GM06990 (cell line): ENCODE data around the gene AGPAT4.

ENCODE experiments used
- DNase-seq: peaks from one replicate; pipeline ENCODE4 v3.0.0-alpha.2; 2011; ENCODE audit not compliant: insufficient read length; ENCODE audit errors: extremely low read depth
- H3K27me3 ChIP-seq: replicated peaks from 2 replicates; pipeline ENCODE4 v1.6.0; 2011; ENCODE audit warnings: low read length; ENCODE audit not compliant: control insufficient read depth, insufficient read depth
- H3K36me3 ChIP-seq: 2 replicates; pipeline ENCODE4 v1.5.1; 2011; ENCODE audit warnings: low read length; ENCODE audit not compliant: control insufficient read depth, insufficient read depth
- H3K4me3 ChIP-seq: replicated peaks from 2 replicates; pipeline ENCODE4 v1.5.1; 2011; ENCODE audit warnings: low read depth, mild to moderate bottlenecking, control low read depth, low read length
- TF ChIP-seq, protein P1 (sequence below): IDR thresholded peaks from 2 replicates; pipeline ENCODE4 v1.5.1; 2011; ENCODE audit warnings: low read length, control low read depth, mild to moderate bottlenecking, inconsistent platforms; ENCODE audit not compliant: insufficient read depth, poor library complexity, severe bottlenecking

The AGPAT4 gene

GRCh38 chr6:161111261-161111660, 162.6 kb downstream of the AGPAT4 start:
- no peaks in the 10 kb centered on the region for H3K27me3 ChIP-seq
- H3K36me3 ChIP-seq: peaks cover 26% of the 10 kb centered on the region
- H3K4me3 ChIP-seq: no peak overlapping the region
- TF ChIP-seq, protein P1, sequence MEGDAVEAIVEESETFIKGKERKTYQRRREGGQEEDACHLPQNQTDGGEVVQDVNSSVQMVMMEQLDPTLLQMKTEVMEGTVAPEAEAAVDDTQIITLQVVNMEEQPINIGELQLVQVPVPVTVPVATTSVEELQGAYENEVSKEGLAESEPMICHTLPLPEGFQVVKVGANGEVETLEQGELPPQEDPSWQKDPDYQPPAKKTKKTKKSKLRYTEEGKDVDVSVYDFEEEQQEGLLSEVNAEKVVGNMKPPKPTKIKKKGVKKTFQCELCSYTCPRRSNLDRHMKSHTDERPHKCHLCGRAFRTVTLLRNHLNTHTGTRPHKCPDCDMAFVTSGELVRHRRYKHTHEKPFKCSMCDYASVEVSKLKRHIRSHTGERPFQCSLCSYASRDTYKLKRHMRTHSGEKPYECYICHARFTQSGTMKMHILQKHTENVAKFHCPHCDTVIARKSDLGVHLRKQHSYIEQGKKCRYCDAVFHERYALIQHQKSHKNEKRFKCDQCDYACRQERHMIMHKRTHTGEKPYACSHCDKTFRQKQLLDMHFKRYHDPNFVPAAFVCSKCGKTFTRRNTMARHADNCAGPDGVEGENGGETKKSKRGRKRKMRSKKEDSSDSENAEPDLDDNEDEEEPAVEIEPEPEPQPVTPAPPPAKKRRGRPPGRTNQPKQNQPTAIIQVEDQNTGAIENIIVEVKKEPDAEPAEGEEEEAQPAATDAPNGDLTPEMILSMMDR: no peak
- no peak for DNase-seq

GRCh38 chr6:161110028-161110779, 163.7 kb downstream of the AGPAT4 start:
- peaks cover 25% of the 10 kb centered on the region for H3K36me3 ChIP-seq

DNA sequence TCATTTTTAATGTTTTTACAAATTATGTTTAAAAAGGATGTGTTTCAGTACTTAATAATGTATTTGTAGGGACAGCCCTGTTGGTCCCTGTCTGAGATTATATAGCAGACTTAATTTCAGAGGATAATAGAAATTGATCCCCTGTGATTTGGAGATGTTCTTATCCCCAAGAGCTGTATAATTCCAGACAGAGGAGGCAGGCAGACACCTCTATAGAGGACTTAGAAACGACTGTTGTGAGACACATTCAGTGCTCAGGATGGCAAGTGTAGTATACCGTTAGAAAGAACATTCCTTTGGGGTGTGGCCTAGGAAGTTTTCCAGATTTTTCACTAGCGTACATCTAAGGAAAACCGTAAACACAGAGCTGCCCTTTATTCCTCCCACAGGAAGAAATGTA, 164.5 kb downstream of the AGPAT4 start:
- Histone ChIP-seq H3K36me3 (peaks cover 25% of the 10 kb centered on the region), H3K27me3 (no peaks in the 10 kb centered on the region), H3K4me3 (no peak overlapping the region)
- DNase-seq: no peak
- TF ChIP-seq, protein P1: no peak

More at GRCh38 chr6:161110028-161110779, 163.7 kb downstream of the AGPAT4 start:
- H3K27me3 ChIP-seq: no peaks in the 10 kb centered on the region
- TF ChIP-seq, protein P1: no peak
- no peak for DNase-seq
- no peak overlapping the region for H3K4me3 ChIP-seq

- TF ChIP-seq, protein P1: no peak
- Histone ChIP-seq H3K27me3 (no peaks in the 10 kb centered on the region), H3K4me3 (no peak overlapping the region), H3K36me3 (peaks cover 25% of the 10 kb centered on the region)
- no peak for DNase-seq
These were observed 164.9 kb downstream of the AGPAT4 start for GRCh38 chr6:161108916-161109315.

DNA sequence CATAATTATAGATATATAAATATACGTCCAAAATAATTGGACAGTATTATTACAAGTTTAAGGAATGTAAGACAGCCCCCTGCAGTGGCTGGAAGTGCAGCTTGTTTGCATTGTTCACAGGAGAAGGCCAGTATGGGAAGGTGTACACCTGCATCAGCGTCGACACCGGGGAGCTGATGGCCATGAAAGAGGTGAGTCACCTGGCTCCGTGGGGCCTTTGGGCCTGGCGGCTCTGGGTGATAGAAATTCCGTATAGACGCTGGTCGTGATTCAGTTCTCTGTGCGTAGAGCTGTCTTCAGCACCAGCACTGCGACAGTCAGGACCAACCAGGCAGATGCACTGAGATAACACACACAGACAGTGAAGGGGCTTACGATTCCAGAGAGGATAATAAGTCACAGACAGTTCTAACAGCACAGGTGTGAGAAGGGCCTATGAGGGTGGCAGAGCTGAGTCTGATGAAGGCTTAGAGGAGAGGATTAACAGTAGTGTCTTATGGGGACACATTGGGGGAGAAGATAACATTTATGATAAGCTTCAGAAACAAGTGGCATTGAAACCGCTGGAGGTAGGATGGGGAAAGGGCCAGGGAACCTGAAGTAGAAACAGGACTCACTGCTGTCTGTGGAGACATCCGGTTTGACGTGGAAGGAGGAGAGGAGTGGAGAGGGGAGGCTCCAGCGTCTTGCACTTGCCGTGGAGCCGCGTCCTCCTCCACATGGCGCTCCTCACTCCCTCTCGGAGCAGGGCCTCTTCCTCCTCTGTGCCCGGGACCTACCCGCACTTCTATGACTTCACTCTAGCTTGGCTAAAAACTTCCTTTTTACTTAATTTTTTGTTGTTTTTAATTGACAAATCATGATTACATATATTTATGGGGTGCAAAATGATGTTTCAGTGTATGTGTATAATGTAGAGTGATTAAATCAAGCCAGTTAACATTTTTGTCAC, 165.8 kb downstream of the AGPAT4 start:
- no peaks in the 10 kb centered on the region for H3K27me3 ChIP-seq
- TF ChIP-seq, protein P1: no peak
- DNase-seq: no peak
- H3K36me3 ChIP-seq: peaks cover 24% of the 10 kb centered on the region
- H3K4me3 ChIP-seq: no peak overlapping the region
